Measurements from ENCODE around the gene RAD51C. TPM values are rescaled to one million over a fixed set of nuclear protein-coding genes. Genes with fewer than 3 reads are reported as not detected.

Gene RAD51C
- total RNA-seq, 1 donor from 2014 or later = 67.6 TPM

GRCh38 chr17:58728798-58729197 lies 36.4 kb downstream of the RAD51C start:
- no peaks in the 10 kb centered on the region for H3F3A ChIP-seq (ENCODE audit: low read depth)
- no peaks in the 10 kb centered on the region for H3K4me1 ChIP-seq
- H3K79me2 ChIP-seq (ENCODE audit: low read depth) = no peaks in the 10 kb centered on the region
- no peaks in the 10 kb centered on the region for H3K27me3 ChIP-seq
- H3K9ac ChIP-seq = no peak overlapping the region
- Mint-ChIP-seq H3K36me3 (peaks cover 2% of the 10 kb centered on the region), H3K27ac (no peak overlapping the region), H3K9me3 (no peaks in the 10 kb centered on the region), H3K4me1 (no peaks in the 10 kb centered on the region), H3K27me3 (ENCODE audit: insufficient read depth, low read depth) (peaks cover 3% of the 10 kb centered on the region), H3K4me3 (no peak overlapping the region)
- no peak overlapping the region for H3K4me2 ChIP-seq
- TF ChIP-seq EZH2phosphoT487 (IDR thresholded peaks at IDR 0.05) (no peak), EZH2 (IDR thresholded peaks at IDR 0.05) (no peak)
- TF ChIP-seq, protein P1, sequence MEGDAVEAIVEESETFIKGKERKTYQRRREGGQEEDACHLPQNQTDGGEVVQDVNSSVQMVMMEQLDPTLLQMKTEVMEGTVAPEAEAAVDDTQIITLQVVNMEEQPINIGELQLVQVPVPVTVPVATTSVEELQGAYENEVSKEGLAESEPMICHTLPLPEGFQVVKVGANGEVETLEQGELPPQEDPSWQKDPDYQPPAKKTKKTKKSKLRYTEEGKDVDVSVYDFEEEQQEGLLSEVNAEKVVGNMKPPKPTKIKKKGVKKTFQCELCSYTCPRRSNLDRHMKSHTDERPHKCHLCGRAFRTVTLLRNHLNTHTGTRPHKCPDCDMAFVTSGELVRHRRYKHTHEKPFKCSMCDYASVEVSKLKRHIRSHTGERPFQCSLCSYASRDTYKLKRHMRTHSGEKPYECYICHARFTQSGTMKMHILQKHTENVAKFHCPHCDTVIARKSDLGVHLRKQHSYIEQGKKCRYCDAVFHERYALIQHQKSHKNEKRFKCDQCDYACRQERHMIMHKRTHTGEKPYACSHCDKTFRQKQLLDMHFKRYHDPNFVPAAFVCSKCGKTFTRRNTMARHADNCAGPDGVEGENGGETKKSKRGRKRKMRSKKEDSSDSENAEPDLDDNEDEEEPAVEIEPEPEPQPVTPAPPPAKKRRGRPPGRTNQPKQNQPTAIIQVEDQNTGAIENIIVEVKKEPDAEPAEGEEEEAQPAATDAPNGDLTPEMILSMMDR (IDR thresholded peaks at IDR 0.05) = no peak
- no peak for DNase-seq (ENCODE audit: low spot score)
- H3K36me3 ChIP-seq = no peaks in the 10 kb centered on the region
- H3K9me3 ChIP-seq (ENCODE audit: low read depth) = no peaks in the 10 kb centered on the region
- no peak overlapping the region for H2AFZ ChIP-seq (replicated peaks)
- H4K20me1 ChIP-seq (ENCODE audit: low read depth) = no peaks in the 10 kb centered on the region
- H3K4me3 ChIP-seq = no peak overlapping the region
- no peak overlapping the region for H3K27ac ChIP-seq

- Histone ChIP-seq H3K27me3 (no peaks in the 10 kb centered on the region), H3K9ac (no peak overlapping the region), H3K27ac (no peak overlapping the region), H2AFZ (replicated peaks) (no peak overlapping the region), H3K4me1 (no peaks in the 10 kb centered on the region), H3K9me3 (ENCODE audit: low read depth) (no peaks in the 10 kb centered on the region), H3K79me2 (ENCODE audit: low read depth) (no peaks in the 10 kb centered on the region), H3K4me2 (no peak overlapping the region), H3F3A (ENCODE audit: low read depth) (no peaks in the 10 kb centered on the region), H4K20me1 (ENCODE audit: low read depth) (no peaks in the 10 kb centered on the region), H3K4me3 (no peak overlapping the region), H3K36me3 (no peaks in the 10 kb centered on the region)
- Mint-ChIP-seq H3K36me3 (peaks cover 2% of the 10 kb centered on the region), H3K9me3 (no peaks in the 10 kb centered on the region), H3K4me1 (no peaks in the 10 kb centered on the region), H3K4me3 (no peak overlapping the region), H3K27me3 (ENCODE audit: insufficient read depth, low read depth) (peaks cover 3% of the 10 kb centered on the region), H3K27ac (no peak overlapping the region)
- TF ChIP-seq, protein P1 (IDR thresholded peaks at IDR 0.05) = no peak
- TF ChIP-seq EZH2phosphoT487 (IDR thresholded peaks at IDR 0.05) (no peak), EZH2 (IDR thresholded peaks at IDR 0.05) (no peak)
- DNase-seq (ENCODE audit: low spot score) = no peak
Measured at GRCh38 chr17:58730937-58731336, 38.5 kb downstream of the RAD51C start.

- Mint-ChIP-seq H3K27me3 (ENCODE audit: insufficient read depth, low read depth) (peaks cover 2% of the 10 kb centered on the region), H3K4me1 (no peaks in the 10 kb centered on the region), H3K27ac (no peak overlapping the region), H3K4me3 (no peak overlapping the region), H3K9me3 (no peaks in the 10 kb centered on the region), H3K36me3 (no peaks in the 10 kb centered on the region)
- Histone ChIP-seq H3K4me3 (no peak overlapping the region), H3K9ac (no peak overlapping the region), H4K20me1 (ENCODE audit: low read depth) (no peaks in the 10 kb centered on the region), H3K4me1 (no peaks in the 10 kb centered on the region), H3K27ac (no peak overlapping the region), H2AFZ (replicated peaks) (no peak overlapping the region), H3K27me3 (no peaks in the 10 kb centered on the region), H3K9me3 (ENCODE audit: low read depth) (no peaks in the 10 kb centered on the region), H3K36me3 (no peaks in the 10 kb centered on the region), H3K79me2 (ENCODE audit: low read depth) (no peaks in the 10 kb centered on the region), H3F3A (ENCODE audit: low read depth) (no peaks in the 10 kb centered on the region), H3K4me2 (no peak overlapping the region)
- TF ChIP-seq EZH2phosphoT487 (IDR thresholded peaks at IDR 0.05) (no peak), EZH2 (IDR thresholded peaks at IDR 0.05) (no peak)
- TF ChIP-seq, protein P1 (IDR thresholded peaks at IDR 0.05) = no peak
- no peak for DNase-seq (ENCODE audit: low spot score)
Measured at GRCh38 chr17:58734040-58734439, 41.6 kb downstream of the RAD51C start.

All from neural progenitor cell (in vitro differentiated cells).